ENCODE results near the gene KIAA1755.
A peak's percentile ranks its signal among the peaks of the same experiment; 100 is the strongest.

The KIAA1755 gene

GRCh38 chr20:38230957-38231526, 29.5 kb downstream of the KIAA1755 start:
- H3K27ac ChIP-seq, result no peak overlapping the region
- no peaks in the 10 kb centered on the region for H3K9me3 ChIP-seq
- no peaks in the 10 kb centered on the region for H3K4me1 ChIP-seq
- no peaks in the 10 kb centered on the region for H3K27me3 ChIP-seq
- TF ChIP-seq CTCF (IDR thresholded peaks at IDR 0.05), result no peak
- H3K4me3 ChIP-seq, result no peak overlapping the region
- intact Hi-C loops (cut with DNase I; ENCODE audit: low total_unique reads), result loop anchor here (5.0 to 10.0 kb wide), 2 partner anchors 91 to 174 kb away; no protein-coding TSS in a partner anchor
- H3K36me3 ChIP-seq, result peaks cover 0 to 6% (median 4%) of the 10 kb centered on the region in 3 donors
- DNase-seq, result no peak

GRCh38 chr20:38230253-38230551, 30.3 kb downstream of the KIAA1755 start:
- no peak overlapping the region for H3K4me3 ChIP-seq
- H3K27ac ChIP-seq, result no peak overlapping the region
- no peak for DNase-seq
- H3K4me1 ChIP-seq, result no peaks in the 10 kb centered on the region
- peaks cover 0 to 8% (median 6%) of the 10 kb centered on the region in 3 donors for H3K36me3 ChIP-seq
- intact Hi-C loops (cut with DNase I; ENCODE audit: low total_unique reads), result loop anchor here (5.0 to 10.0 kb wide), 2 partner anchors 92 to 175 kb away; no protein-coding TSS in a partner anchor
- no peaks in the 10 kb centered on the region for H3K9me3 ChIP-seq
- H3K27me3 ChIP-seq, result no peaks in the 10 kb centered on the region
- TF ChIP-seq CTCF (IDR thresholded peaks at IDR 0.05), result no peak

DNA sequence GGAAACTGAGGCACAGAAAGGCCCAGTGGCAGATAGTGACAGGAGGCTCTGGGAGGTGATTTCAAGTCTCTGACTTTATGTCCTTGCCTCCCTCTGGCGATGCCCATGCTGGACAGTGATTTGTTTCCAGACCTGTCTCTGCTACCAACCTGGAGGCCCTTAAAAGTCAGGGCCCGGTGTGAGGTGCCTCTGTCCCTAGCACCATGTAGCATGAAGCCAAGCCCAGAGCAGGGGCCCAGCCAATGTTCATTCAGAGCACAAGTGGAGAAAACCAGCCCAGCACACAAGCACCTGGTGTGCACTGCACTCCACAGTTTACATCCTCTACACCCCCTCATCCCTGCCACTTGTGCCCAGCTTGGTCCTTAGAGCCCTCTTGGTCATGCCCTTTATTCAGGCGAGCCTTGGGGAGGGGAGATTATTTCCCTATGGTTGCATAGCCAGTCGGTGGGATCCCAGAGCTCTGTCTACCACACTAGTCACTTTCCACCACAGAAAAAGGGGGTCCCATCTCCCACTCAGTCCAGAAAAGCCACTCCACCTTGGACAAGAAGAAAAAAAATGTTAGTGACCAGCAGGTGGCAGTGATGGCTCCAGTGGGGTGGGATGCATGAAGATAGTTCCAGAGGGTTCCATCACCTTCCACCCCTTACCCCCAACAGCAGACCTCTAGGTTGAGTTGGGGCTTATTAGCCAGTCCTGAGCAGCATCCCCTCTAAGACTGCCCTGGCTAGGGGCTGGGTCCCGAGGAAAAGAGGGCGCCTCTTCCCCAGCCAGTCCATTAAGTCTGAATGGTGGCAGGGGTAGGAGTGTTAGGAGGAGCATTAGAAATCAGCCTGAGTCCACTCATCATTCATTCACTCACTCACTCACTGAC, 30.9 kb downstream of the KIAA1755 start:
- Histone ChIP-seq H3K27me3 (no peaks in the 10 kb centered on the region), H3K4me1 (no peaks in the 10 kb centered on the region), H3K9me3 (no peaks in the 10 kb centered on the region), H3K27ac (no peak overlapping the region), H3K4me3 (no peak overlapping the region), H3K36me3 (peaks cover 0 to 8% (median 6%) of the 10 kb centered on the region in 3 donors)
- DNase-seq, result no peak
- peak; percentile 47 to 69 for TF ChIP-seq CTCF (IDR thresholded peaks at IDR 0.05)
- intact Hi-C loops (cut with DNase I; ENCODE audit: low total_unique reads), result loop anchor here (5.0 to 10.0 kb wide), 2 partner anchors 93 to 175 kb away; no protein-coding TSS in a partner anchor

GRCh38 chr20:38228436-38228835, 32.1 kb downstream of the KIAA1755 start:
- intact Hi-C loops (cut with DNase I; ENCODE audit: low total_unique reads), result no loop called here
- Histone ChIP-seq H3K27me3 (no peaks in the 10 kb centered on the region), H3K9me3 (no peaks in the 10 kb centered on the region), H3K36me3 (peaks cover 0 to 8% (median 6%) of the 10 kb centered on the region in 3 donors), H3K4me3 (no peak overlapping the region), H3K4me1 (no peaks in the 10 kb centered on the region), H3K27ac (no peak overlapping the region)
- no peak for TF ChIP-seq CTCF (IDR thresholded peaks at IDR 0.05)
- DNase-seq, result peak; percentile 3 to 28

DNA sequence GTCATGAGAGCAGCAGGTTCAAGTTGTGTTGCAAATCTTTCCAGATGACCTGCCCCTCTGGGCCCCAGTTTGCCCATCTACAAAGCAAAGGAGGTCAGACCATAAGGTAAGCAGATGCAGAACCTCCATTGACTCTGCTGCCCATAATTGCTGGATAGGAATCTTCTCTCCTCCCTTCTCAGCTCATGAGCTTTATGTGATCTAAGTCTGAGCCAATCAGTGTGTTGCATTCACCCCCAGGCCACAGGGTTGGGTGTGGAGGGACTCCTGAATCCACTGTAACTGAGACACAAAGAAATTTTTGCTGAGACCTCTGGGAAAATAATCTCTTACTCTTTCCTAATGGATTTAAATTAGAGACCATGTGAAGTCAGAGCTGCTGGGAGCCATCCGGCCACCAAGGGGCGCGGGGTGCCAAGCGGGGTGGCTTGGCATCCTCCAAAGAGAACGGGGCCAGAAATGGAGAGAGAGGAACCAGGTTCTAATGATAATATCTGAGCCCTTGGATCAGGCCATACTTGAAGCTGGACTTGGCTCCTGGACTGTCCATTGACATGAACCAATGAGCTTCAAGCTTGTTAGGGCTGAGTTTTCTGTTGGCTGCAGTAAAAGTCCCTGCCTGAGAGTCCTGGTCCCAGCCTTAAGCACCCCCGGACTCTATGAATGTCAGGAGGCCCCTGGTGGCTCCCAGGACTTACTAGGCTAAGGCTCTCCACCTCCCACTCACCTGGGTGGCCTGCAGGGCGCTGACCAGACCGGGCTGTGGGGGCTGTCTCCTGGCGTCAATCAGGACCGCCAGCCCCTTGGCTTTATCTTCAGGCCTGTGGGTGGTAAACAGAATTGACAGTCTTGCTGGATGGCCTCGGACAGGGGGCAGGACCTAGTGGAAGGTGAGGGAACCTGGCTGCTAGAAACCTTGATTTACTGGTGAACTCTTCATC, 32.8 kb downstream of the KIAA1755 start:
- no peak overlapping the region for H3K27ac ChIP-seq
- H3K9me3 ChIP-seq, result no peaks in the 10 kb centered on the region
- peaks cover 0 to 8% (median 6%) of the 10 kb centered on the region in 3 donors for H3K36me3 ChIP-seq
- H3K4me1 ChIP-seq, result no peaks in the 10 kb centered on the region
- H3K4me3 ChIP-seq, result no peak overlapping the region
- peak; percentile 18 to 33 for DNase-seq
- no peak for TF ChIP-seq CTCF (IDR thresholded peaks at IDR 0.05)
- intact Hi-C loops (cut with DNase I; ENCODE audit: low total_unique reads), result no loop called here
- H3K27me3 ChIP-seq, result no peaks in the 10 kb centered on the region

All from tibial artery (tissue), 4 donors.